Keratinocyte (primary cell): ENCODE results near the gene EDA.

ENCODE experiments used
- CTCF ChIP-seq, 3 experiments: IDR thresholded peaks in 1 of 3; conservative IDR thresholded peaks in 1 of 3; optimal IDR thresholded peaks in 1 of 3; 2 replicates in 2 of 3; 3 replicates in 1 of 3; pipeline versions ENCODE3 to v1.5.1; 2011; ENCODE audit warnings: low read length in 3 of 3, mild to moderate bottlenecking in 3 of 3, moderate library complexity in 2 of 3, control low read depth in 1 of 3, inconsistent platforms in 1 of 3; ENCODE audit not compliant: insufficient read depth in 2 of 3; ENCODE audit errors: extremely low read depth in 1 of 3
- EZH2 ChIP-seq: IDR thresholded peaks from one replicate; pipeline ENCODE4 v1.6.1; 2012; ENCODE audit warnings: inconsistent platforms, mild to moderate bottlenecking, low read length, moderate library complexity

- TF ChIP-seq CTCF (optimal IDR thresholded peaks at IDR 0.05 in 1 of 3, IDR thresholded peaks at IDR 0.05 in 1 of 3, conservative IDR thresholded peaks at IDR 0.05 in 1 of 3; ENCODE audit: extremely low read depth in 1 of 3, insufficient read depth in 2 of 3, low read length in 3 of 3) (no peak), EZH2 (no peak)
These were observed 11.8 kb downstream of the EDA start for GRCh38 chrX:69627744-69628143.
